Glomerular visceral epithelial cell (primary cell): ENCODE measurements around the gene ZNF549.

Source experiments
- DNase-seq: peaks from one replicate; pipeline ENCODE4 v3.0.0-alpha.2; 2016; ENCODE audit errors: extremely low spot score

ZNF549 gene

GRCh38 chr19:57566396-57567265, 39.5 kb downstream of the ZNF549 start:
- DNase-seq = no peak

GRCh38 chr19:57570707-57571106, 43.6 kb downstream of the ZNF549 start:
- no peak for DNase-seq

- no peak for DNase-seq
These were observed 45.3 kb downstream of the ZNF549 start for GRCh38 chr19:57572415-57572947.

DNA sequence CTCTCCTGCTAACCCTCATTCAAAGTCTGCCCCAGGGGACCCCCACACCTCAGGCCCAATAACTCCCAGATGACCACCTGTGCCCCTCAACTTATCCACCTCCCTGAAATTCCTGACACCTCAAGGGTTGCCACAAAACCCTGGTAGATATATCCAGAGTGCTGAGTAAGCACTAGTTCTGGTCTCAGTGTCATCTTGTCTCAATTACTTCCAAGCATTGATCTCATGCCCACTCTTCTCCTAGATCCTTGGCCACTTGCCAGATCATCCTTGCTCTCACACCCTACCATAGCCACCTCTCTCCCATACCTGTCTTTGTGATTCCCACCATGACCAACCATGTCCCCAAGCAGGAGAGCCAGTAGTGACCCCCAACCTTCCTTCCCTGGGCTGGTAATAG, 49.5 kb downstream of the ZNF549 start:
- DNase-seq = no peak

- DNase-seq = peak; percentile 97
These were observed 51.5 kb downstream of the ZNF549 start, which contains the start of gene ZNF416 for GRCh38 chr19:57578487-57579205. ZNF416 (minus strand) TSS chr19:57578911; CDS start chr19:57578704, 207 bp downstream.

DNA sequence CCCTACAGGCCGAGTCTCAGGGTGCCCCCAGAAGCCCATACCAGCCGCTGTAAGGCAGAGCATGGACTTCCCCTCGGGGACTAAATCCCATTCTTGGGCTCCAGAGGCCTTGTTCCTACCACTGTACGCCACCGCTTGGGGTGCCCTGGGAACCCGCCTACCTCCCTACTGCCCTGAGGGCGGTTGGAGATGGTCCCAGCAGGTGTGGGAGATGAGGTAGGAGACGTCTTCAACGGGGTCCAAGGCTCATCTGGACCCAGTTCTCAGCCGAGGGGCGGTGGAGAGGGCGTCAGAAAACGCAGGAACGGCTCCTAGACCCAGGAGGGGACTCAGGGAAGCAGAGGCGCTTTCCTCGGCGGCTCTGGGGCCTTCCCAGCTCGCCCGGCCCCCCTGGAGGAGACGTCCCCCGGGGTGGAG, 56.0 kb downstream of the ZNF549 start:
- no peak for DNase-seq

- peak; percentile 22 for DNase-seq
These were observed 56.6 kb downstream of the ZNF549 start, which contains the start of gene ZIK1 for GRCh38 chr19:57583521-57584416. ZIK1 (plus strand) TSS chr19:57584145; CDS start chr19:57584357, 212 bp downstream.

DNA sequence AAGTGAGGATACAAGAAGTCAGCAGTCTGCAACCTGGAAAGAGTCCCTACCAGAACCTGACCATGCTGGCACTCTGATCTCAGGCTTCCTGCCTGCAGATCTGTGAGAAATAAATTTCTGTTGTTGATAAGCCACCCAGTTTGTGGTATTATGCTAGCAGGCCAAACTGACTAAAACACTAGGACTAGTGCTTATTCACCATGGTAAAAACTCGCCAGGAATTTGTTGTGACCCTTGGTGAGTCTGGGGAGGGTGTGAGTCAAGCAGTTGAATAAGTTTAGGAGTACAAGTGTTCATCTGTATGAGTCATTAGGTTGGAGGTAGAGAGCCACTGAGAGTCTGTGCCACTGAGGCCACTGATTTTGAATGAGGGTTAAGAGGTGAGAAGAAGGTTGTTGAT, 60.4 kb downstream of the ZNF549 start:
- peak; percentile 53 for DNase-seq

GRCh38 chr19:57599377-57599760, 72.2 kb downstream of the ZNF549 start:
- no peak for DNase-seq

GRCh38 chr19:57599761-57600383, 72.7 kb downstream of the ZNF549 start, which contains the start of gene ZNF530:
ZNF530 (plus strand) TSS chr19:57599885; CDS start chr19:57604346, 4,461 bp downstream.
- peak; percentile 94 for DNase-seq

DNA sequence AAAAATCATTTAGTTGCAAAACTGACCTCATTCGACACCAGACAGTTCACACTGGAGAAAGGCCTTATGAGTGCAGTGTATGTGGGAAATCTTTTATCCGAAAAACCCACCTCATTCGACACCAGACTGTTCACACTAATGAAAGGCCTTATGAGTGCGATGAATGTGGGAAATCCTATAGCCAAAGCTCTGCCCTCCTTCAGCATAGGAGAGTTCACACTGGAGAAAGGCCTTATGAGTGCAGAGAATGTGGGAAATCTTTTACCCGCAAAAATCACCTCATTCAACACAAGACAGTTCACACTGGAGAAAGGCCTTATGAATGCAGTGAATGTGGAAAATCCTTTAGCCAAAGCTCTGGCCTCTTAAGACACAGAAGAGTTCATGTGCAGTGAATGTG, 79.8 kb downstream of the ZNF549 start:
- DNase-seq = no peak
